Stimulated activated naive CD8-positive, alpha-beta T cell treated with anti-CD3 and anti-CD28 coated beads, Interleukin-15, amount 100 ng/mL, for 72 hours (primary cell): ENCODE measurements around the gene MAP3K13.
A peak's percentile ranks its signal among the peaks of the same experiment; 100 is the strongest.
"Not testable (repeated sequence)": the region's sequence is repeated elsewhere in the genome, so short reads cannot be mapped to it uniquely, and the experiment has no call there.

Experiments used
- ATAC-seq: fragments of 150-1000 bp; cut with Tn5 transposase; 2 replicates; pipeline ENCODE4 v1.10.0; 2021; ENCODE audit warnings: mild to moderate bottlenecking, moderate library complexity
- DNase-seq, 2 donors: peaks; one replicate each; pipeline ENCODE4 v3.0.0; 2021 to 2022
- H3K27ac Mint-ChIP-seq, 2 donors: one replicate each; pipeline ENCODE4 v1.8.0; 2022; ENCODE audit warnings: mild to moderate bottlenecking in 2 of 2, mixed read lengths in 2 of 2, moderate library complexity in 2 of 2
- H3K27me3 Mint-ChIP-seq: one replicate; pipeline ENCODE4 v1.8.0; 2022; ENCODE audit warnings: mixed read lengths
- H3K4me1 Mint-ChIP-seq: one replicate; pipeline ENCODE4 v1.8.0; 2022; ENCODE audit warnings: mild to moderate bottlenecking, mixed read lengths
- H3K4me3 Mint-ChIP-seq, 2 donors: one replicate each; pipeline ENCODE4 v1.8.0; 2022; ENCODE audit warnings: mild to moderate bottlenecking in 2 of 2, mixed read lengths in 2 of 2, moderate library complexity in 1 of 2
- H3K9me3 Mint-ChIP-seq, 2 donors: one replicate each; pipeline ENCODE4 v1.8.0; 2022; ENCODE audit warnings: mixed read lengths in 2 of 2

The MAP3K13 gene

GRCh38 chr3:185401319-185401955, 38.5 kb downstream of the MAP3K13 start:
- H3K4me1 Mint-ChIP-seq, result no peaks in the 10 kb centered on the region
- ATAC-seq (no peak), DNase-seq (no peak)
- no peak overlapping the region for H3K4me3 Mint-ChIP-seq
- no peaks in the 10 kb centered on the region for H3K9me3 Mint-ChIP-seq
- no peaks in the 10 kb centered on the region for H3K27me3 Mint-ChIP-seq
- no peak overlapping the region for H3K27ac Mint-ChIP-seq

GRCh38 chr3:185402561-185402960, 39.6 kb downstream of the MAP3K13 start:
- DNase-seq (no peak), ATAC-seq (no peak)
- H3K4me1 Mint-ChIP-seq, result no peaks in the 10 kb centered on the region
- H3K9me3 Mint-ChIP-seq, result no peaks in the 10 kb centered on the region
- no peaks in the 10 kb centered on the region for H3K27me3 Mint-ChIP-seq
- no peak overlapping the region for H3K27ac Mint-ChIP-seq
- no peak overlapping the region for H3K4me3 Mint-ChIP-seq

GRCh38 chr3:185403002-185403401, 40.1 kb downstream of the MAP3K13 start:
- Mint-ChIP-seq H3K27ac (no peak overlapping the region), H3K27me3 (no peaks in the 10 kb centered on the region), H3K4me1 (no peaks in the 10 kb centered on the region), H3K9me3 (no peaks in the 10 kb centered on the region), H3K4me3 (no peak overlapping the region)
- DNase-seq (no peak), ATAC-seq (no peak)

- DNase-seq (no peak), ATAC-seq (no peak)
- no peaks in the 10 kb centered on the region for H3K9me3 Mint-ChIP-seq
- H3K4me3 Mint-ChIP-seq, result no peak overlapping the region
- no peaks in the 10 kb centered on the region for H3K27me3 Mint-ChIP-seq
- no peaks in the 10 kb centered on the region for H3K4me1 Mint-ChIP-seq
- no peak overlapping the region for H3K27ac Mint-ChIP-seq
These were observed 42.3 kb downstream of the MAP3K13 start for GRCh38 chr3:185405243-185405642.

GRCh38 chr3:185405664-185406063, 42.7 kb downstream of the MAP3K13 start:
- no peaks in the 10 kb centered on the region for H3K27me3 Mint-ChIP-seq
- H3K4me3 Mint-ChIP-seq, result no peak overlapping the region
- H3K9me3 Mint-ChIP-seq, result no peaks in the 10 kb centered on the region
- no peak for DNase-seq
- no peak overlapping the region for H3K27ac Mint-ChIP-seq
- H3K4me1 Mint-ChIP-seq, result no peaks in the 10 kb centered on the region
- no peak for ATAC-seq

- Mint-ChIP-seq H3K9me3 (no peaks in the 10 kb centered on the region), H3K4me1 (no peaks in the 10 kb centered on the region)
These were observed 43.2 kb downstream of the MAP3K13 start for GRCh38 chr3:185406121-185406620.

GRCh38 chr3:185409957-185410356, 47.0 kb downstream of the MAP3K13 start:
- no peaks in the 10 kb centered on the region for H3K27me3 Mint-ChIP-seq
- H3K27ac Mint-ChIP-seq, result no peak overlapping the region
- H3K9me3 Mint-ChIP-seq, result no peaks in the 10 kb centered on the region
- no peak overlapping the region for H3K4me3 Mint-ChIP-seq
- no peak for ATAC-seq
- no peaks in the 10 kb centered on the region for H3K4me1 Mint-ChIP-seq
- DNase-seq, result no peak

More at GRCh38 chr3:185406121-185406620, 43.2 kb downstream of the MAP3K13 start:
- no peak overlapping the region for H3K4me3 Mint-ChIP-seq
- no peak for ATAC-seq
- H3K27ac Mint-ChIP-seq, result no peak overlapping the region
- no peak for DNase-seq
- H3K27me3 Mint-ChIP-seq, result no peaks in the 10 kb centered on the region

- H3K4me1 Mint-ChIP-seq, result no peaks in the 10 kb centered on the region
- H3K27ac Mint-ChIP-seq, result no peak overlapping the region
- no peak for ATAC-seq
- no peak for DNase-seq
- no peaks in the 10 kb centered on the region for H3K27me3 Mint-ChIP-seq
- H3K4me3 Mint-ChIP-seq, result no peak overlapping the region
- no peaks in the 10 kb centered on the region for H3K9me3 Mint-ChIP-seq
These were observed 48.2 kb downstream of the MAP3K13 start for GRCh38 chr3:185411133-185411532.

GRCh38 chr3:185416513-185416912, 53.6 kb downstream of the MAP3K13 start:
- no peaks in the 10 kb centered on the region for H3K9me3 Mint-ChIP-seq
- peaks cover 10% of the 10 kb centered on the region for H3K27me3 Mint-ChIP-seq
- no peak overlapping the region for H3K4me3 Mint-ChIP-seq
- peak overlapping the region in 1 of 2 donors; percentile 54 for H3K27ac Mint-ChIP-seq
- ATAC-seq (no peak), DNase-seq (no peak)
- no peaks in the 10 kb centered on the region for H3K4me1 Mint-ChIP-seq

GRCh38 chr3:185418561-185418977, 55.6 kb downstream of the MAP3K13 start:
- ATAC-seq, H3K27ac Mint-ChIP-seq, H3K4me3 Mint-ChIP-seq, H3K4me1 Mint-ChIP-seq, H3K9me3 Mint-ChIP-seq, DNase-seq: not testable (repeated sequence)
- peaks cover 14% of the 10 kb centered on the region for H3K27me3 Mint-ChIP-seq

GRCh38 chr3:185420762-185421161, 57.8 kb downstream of the MAP3K13 start:
- Mint-ChIP-seq H3K4me3 (no peak overlapping the region), H3K27me3 (peaks cover 14% of the 10 kb centered on the region), H3K9me3 (no peaks in the 10 kb centered on the region), H3K27ac (peak overlapping the region in 1 of 2 donors; percentile 22), H3K4me1 (no peaks in the 10 kb centered on the region)
- no peak for DNase-seq
- no peak for ATAC-seq

- Mint-ChIP-seq H3K9me3 (no peaks in the 10 kb centered on the region), H3K4me1 (no peaks in the 10 kb centered on the region), H3K27me3 (peaks cover 14% of the 10 kb centered on the region), H3K4me3 (no peak overlapping the region), H3K27ac (no peak overlapping the region)
- DNase-seq (no peak), ATAC-seq (no peak)
These were observed 58.8 kb downstream of the MAP3K13 start for GRCh38 chr3:185421577-185422232.

- no peaks in the 10 kb centered on the region for H3K9me3 Mint-ChIP-seq
These were observed 59.7 kb downstream of the MAP3K13 start for GRCh38 chr3:185422677-185423076.

GRCh38 chr3:185423178-185423577, 60.2 kb downstream of the MAP3K13 start:
- H3K4me3 Mint-ChIP-seq, result no peak overlapping the region
- H3K27ac Mint-ChIP-seq, result no peak overlapping the region
- no peaks in the 10 kb centered on the region for H3K9me3 Mint-ChIP-seq
- no peak for DNase-seq
- no peaks in the 10 kb centered on the region for H3K4me1 Mint-ChIP-seq
- peaks cover 14% of the 10 kb centered on the region for H3K27me3 Mint-ChIP-seq
- no peak for ATAC-seq

More at GRCh38 chr3:185422677-185423076, 59.7 kb downstream of the MAP3K13 start:
- Mint-ChIP-seq H3K4me3 (no peak overlapping the region), H3K27me3 (peaks cover 14% of the 10 kb centered on the region), H3K27ac (no peak overlapping the region), H3K4me1 (no peaks in the 10 kb centered on the region)
- ATAC-seq (no peak), DNase-seq (no peak)

- no peaks in the 10 kb centered on the region for H3K4me1 Mint-ChIP-seq
- ATAC-seq (no peak), DNase-seq (no peak)
- no peak overlapping the region for H3K4me3 Mint-ChIP-seq
- no peak overlapping the region for H3K27ac Mint-ChIP-seq
- peaks cover 14% of the 10 kb centered on the region for H3K27me3 Mint-ChIP-seq
- no peaks in the 10 kb centered on the region for H3K9me3 Mint-ChIP-seq
These were observed 61.5 kb downstream of the MAP3K13 start for GRCh38 chr3:185424435-185424834.

- Mint-ChIP-seq H3K4me3 (no peak overlapping the region), H3K27me3 (no peaks in the 10 kb centered on the region), H3K9me3 (no peaks in the 10 kb centered on the region), H3K27ac (no peak overlapping the region), H3K4me1 (no peaks in the 10 kb centered on the region)
- ATAC-seq (no peak), DNase-seq (no peak)
These were observed 67.4 kb downstream of the MAP3K13 start for GRCh38 chr3:185430375-185430774.
